SKM-1 treated with dmso at 0.1 percent for 144 hours (cell line): Measurements from ENCODE around the gene OTOF.

Experiments
- DNase-seq: peaks from one replicate; lab custom pipeline; 2025; ENCODE audit not compliant: unreplicated experiment; lab: John Stamatoyannopoulos, UW

OTOF gene

GRCh38 chr2:26454561-26455001 lies 23.3 kb downstream of the OTOF start:
- DNase-seq, result no peak

GRCh38 chr2:26453421-26454329 lies 24.2 kb downstream of the OTOF start:
- DNase-seq, result no peak

- no peak for DNase-seq
These were observed 26.2 kb downstream of the OTOF start for GRCh38 chr2:26451700-26452099.

- no peak for DNase-seq
These were observed 27.8 kb downstream of the OTOF start for GRCh38 chr2:26450031-26450635.

GRCh38 chr2:26449278-26450030 lies 28.5 kb downstream of the OTOF start:
- no peak for DNase-seq

- no peak for DNase-seq
These were observed 29.3 kb downstream of the OTOF start for GRCh38 chr2:26448651-26449050.

- DNase-seq, result no peak
These were observed 33.7 kb downstream of the OTOF start for GRCh38 chr2:26444236-26444635.

GRCh38 chr2:26442707-26443106 lies 35.2 kb downstream of the OTOF start:
- no peak for DNase-seq

GRCh38 chr2:26442301-26442700 lies 35.6 kb downstream of the OTOF start:
- DNase-seq, result no peak

GRCh38 chr2:26438926-26439325 lies 39.0 kb downstream of the OTOF start:
- DNase-seq, result no peak

GRCh38 chr2:26438526-26438925 lies 39.4 kb downstream of the OTOF start:
- DNase-seq, result no peak

GRCh38 chr2:26435106-26435505 lies 42.8 kb downstream of the OTOF start:
- no peak for DNase-seq

GRCh38 chr2:26432859-26433258 lies 45.1 kb downstream of the OTOF start:
- DNase-seq, result no peak

- DNase-seq, result no peak
These were observed 45.6 kb downstream of the OTOF start for GRCh38 chr2:26432363-26432762.

- no peak for DNase-seq
These were observed 47.1 kb downstream of the OTOF start for GRCh38 chr2:26430826-26431225.

GRCh38 chr2:26429779-26430578 lies 47.9 kb downstream of the OTOF start:
- no peak for DNase-seq

GRCh38 chr2:26428846-26429245 lies 49.1 kb downstream of the OTOF start:
- no peak for DNase-seq

- no peak for DNase-seq
These were observed 53.7 kb downstream of the OTOF start for GRCh38 chr2:26424221-26424620.

GRCh38 chr2:26423750-26424149 lies 54.2 kb downstream of the OTOF start:
- no peak for DNase-seq

- no peak for DNase-seq
These were observed 54.8 kb downstream of the OTOF start for GRCh38 chr2:26422947-26423629.
